SK-N-SH treated with all-trans-retinoic acid at 6 μM for 48 hours (cell line): Measurements from ENCODE around the gene AP3B1.

Source experiments
- BACH2 ChIP-seq: fragments of 250-450 bp; sonication (Bioruptor Pico); IDR thresholded peaks from 2 replicates; pipeline ENCODE4 v1.9.0; 2021; ENCODE audit warnings: mild to moderate bottlenecking, borderline replicate concordance
- ISL1 ChIP-seq: fragments of 250-450 bp; sonication (Bioruptor Pico); IDR thresholded peaks from 2 replicates; pipeline ENCODE4 v2.1.2; 2022; ENCODE audit warnings: mild to moderate bottlenecking, moderate library complexity
- RARB ChIP-seq: fragments of 250-450 bp; sonication (Bioruptor Pico); IDR thresholded peaks from 2 replicates; pipeline ENCODE4 v1.8.0; 2021; ENCODE audit warnings: mild to moderate bottlenecking, moderate library complexity
- TOX ChIP-seq: fragments of 250-450 bp; sonication (Bioruptor Pico); IDR thresholded peaks from 2 replicates; pipeline ENCODE4 v1.8.0; 2021; ENCODE audit warnings: mild to moderate bottlenecking, moderate library complexity, borderline replicate concordance
- ZFP3 ChIP-seq: fragments of 250-450 bp; sonication (Bioruptor Pico); IDR thresholded peaks from 2 replicates; pipeline ENCODE4 v1.5.0; 2020; ENCODE audit warnings: mild to moderate bottlenecking, moderate library complexity
- ZFP30 ChIP-seq: fragments of 450-650 bp; formaldehyde crosslinking; IDR thresholded peaks from 2 replicates; pipeline ENCODE4 v1.5.0; 2022; ENCODE audit warnings: mild to moderate bottlenecking, moderate library complexity
- ZNF565 ChIP-seq: fragments of 450-650 bp; formaldehyde crosslinking; conservative IDR thresholded peaks from 2 replicates; pipeline ENCODE4 v1.5.0; 2020; ENCODE audit warnings: low read depth, mild to moderate bottlenecking, moderate library complexity
- ZNF8 ChIP-seq: fragments of 450-650 bp; formaldehyde crosslinking; IDR thresholded peaks from 2 replicates; pipeline ENCODE4 v1.5.0; 2020; ENCODE audit warnings: mild to moderate bottlenecking, moderate library complexity
- TF ChIP-seq, protein P1 (sequence below): fragments of 250-450 bp; sonication (Bioruptor Pico); IDR thresholded peaks from 2 replicates; pipeline ENCODE4 v1.8.0; 2020; ENCODE audit warnings: mild to moderate bottlenecking, moderate library complexity, borderline replicate concordance
- TF ChIP-seq, protein P2 (sequence below): fragments of 250-450 bp; sonication (Bioruptor Pico); IDR thresholded peaks from 2 replicates; pipeline ENCODE4 v1.5.1; 2020; ENCODE audit warnings: low read depth, mild to moderate bottlenecking, moderate library complexity

DNA sequence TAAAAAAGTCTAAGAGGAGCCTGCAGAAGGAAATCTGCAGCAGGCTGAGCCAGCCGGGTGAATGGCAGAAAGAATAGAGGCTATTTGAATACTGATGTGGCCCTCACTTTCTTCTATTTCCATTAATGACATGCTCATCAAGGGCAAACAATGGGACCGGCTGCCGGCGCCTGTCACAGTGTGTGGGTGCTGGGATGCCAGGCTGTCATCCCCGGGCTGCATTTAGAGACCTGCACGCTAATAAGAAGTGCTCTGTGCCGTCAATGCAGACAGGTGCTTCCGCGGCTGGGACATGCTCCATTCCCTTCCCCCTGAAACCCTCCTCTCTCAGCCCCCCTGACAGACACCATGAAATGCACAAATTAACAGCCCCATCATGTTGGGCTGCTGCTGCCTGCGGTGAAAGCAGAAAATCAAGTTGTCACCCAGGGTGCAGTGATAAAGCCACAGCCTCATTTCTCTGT lies 300.6 kb downstream of the AP3B1 start:
- TF ChIP-seq ZNF565 (CRISPR knock-in tag) = no peak
- TF ChIP-seq ZFP3 (CRISPR knock-in tag) = no peak
- no peak for TF ChIP-seq ZNF8 (CRISPR knock-in tag)
- no peak for TF ChIP-seq ISL1 (CRISPR knock-in tag)
- TF ChIP-seq, protein P1, sequence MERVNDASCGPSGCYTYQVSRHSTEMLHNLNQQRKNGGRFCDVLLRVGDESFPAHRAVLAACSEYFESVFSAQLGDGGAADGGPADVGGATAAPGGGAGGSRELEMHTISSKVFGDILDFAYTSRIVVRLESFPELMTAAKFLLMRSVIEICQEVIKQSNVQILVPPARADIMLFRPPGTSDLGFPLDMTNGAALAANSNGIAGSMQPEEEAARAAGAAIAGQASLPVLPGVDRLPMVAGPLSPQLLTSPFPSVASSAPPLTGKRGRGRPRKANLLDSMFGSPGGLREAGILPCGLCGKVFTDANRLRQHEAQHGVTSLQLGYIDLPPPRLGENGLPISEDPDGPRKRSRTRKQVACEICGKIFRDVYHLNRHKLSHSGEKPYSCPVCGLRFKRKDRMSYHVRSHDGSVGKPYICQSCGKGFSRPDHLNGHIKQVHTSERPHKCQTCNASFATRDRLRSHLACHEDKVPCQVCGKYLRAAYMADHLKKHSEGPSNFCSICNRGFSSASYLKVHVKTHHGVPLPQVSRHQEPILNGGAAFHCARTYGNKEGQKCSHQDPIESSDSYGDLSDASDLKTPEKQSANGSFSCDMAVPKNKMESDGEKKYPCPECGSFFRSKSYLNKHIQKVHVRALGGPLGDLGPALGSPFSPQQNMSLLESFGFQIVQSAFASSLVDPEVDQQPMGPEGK (CRISPR knock-in tag) = no peak
- TF ChIP-seq, protein P2, sequence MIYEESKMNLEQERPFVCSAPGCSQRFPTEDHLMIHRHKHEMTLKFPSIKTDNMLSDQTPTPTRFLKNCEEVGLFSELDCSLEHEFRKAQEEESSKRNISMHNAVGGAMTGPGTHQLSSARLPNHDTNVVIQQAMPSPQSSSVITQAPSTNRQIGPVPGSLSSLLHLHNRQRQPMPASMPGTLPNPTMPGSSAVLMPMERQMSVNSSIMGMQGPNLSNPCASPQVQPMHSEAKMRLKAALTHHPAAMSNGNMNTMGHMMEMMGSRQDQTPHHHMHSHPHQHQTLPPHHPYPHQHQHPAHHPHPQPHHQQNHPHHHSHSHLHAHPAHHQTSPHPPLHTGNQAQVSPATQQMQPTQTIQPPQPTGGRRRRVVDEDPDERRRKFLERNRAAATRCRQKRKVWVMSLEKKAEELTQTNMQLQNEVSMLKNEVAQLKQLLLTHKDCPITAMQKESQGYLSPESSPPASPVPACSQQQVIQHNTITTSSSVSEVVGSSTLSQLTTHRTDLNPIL (CRISPR knock-in tag) = no peak
- TF ChIP-seq RARB (CRISPR knock-in tag) = no peak
- TF ChIP-seq ZFP30 (CRISPR knock-in tag) = no peak
- no peak for TF ChIP-seq BACH2 (CRISPR knock-in tag)
- no peak for TF ChIP-seq TOX (CRISPR knock-in tag)
